Measurements from ENCODE around the gene ARHGAP28.
"Not testable (repeated sequence)": the region's sequence is repeated elsewhere in the genome, so short reads cannot be mapped to it uniquely, and the experiment has no call there.

Gene ARHGAP28

DNA sequence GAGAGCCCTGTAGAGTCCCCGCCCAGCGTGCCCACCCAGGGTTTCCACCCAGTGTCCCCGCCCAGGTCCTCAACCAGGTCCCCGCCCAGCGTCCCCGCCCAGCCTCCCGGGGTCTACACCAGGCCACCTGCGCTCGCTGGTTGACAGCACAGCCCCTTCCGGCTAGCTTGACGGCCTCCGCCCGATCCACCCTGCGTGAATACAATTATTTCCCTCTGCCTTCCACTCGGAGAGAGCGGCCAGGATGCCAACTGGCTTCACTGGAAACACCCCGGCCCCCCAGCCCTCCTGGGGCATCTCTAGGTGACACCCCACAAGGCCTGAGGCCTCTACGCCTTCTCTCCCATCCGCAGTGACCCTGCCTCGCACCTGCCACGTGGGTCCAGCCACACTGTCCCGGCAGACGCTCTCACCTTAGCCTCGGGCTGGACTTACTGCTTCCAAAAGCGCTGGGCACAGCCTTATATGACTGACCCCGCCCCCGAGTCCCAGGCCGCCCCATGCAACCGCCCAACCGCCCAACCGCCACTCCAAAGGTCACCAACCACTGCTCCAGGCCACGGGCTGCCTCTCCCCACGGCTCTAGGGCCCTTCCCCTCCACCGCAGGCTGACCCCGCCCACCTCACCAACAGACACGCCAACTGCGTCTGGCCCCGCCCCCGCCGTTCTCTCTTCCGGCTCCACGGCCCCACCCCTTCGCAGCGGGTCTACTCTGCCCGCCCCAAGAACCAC, 200.0 kb downstream of the ARHGAP28 start:
- DNase-seq (ENCODE audit: low spot score), result no peak

DNA sequence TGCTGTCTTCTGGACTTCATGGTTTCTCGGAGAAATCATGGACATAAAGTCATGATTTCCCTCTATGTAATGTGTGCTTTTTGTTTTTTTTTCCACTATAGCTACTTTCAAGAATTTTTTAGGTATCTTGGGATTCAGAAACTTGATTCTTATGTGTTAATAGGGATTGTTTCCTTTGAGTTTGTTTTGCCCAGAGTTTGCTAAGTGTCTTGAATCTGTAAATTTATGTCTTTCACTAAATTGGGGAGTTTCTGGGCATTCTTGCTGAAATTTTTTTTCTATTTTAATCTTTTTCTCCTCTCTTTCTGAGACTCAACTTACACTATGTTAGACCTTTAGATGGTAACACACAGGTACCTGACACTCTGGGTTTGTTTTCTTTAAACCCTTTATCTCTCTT, 205.3 kb downstream of the ARHGAP28 start:
- no peak for DNase-seq (ENCODE audit: low spot score)

GRCh38 chr18:6938003-6938402, 208.5 kb downstream of the ARHGAP28 start:
- no peak for DNase-seq (ENCODE audit: low spot score)

DNA sequence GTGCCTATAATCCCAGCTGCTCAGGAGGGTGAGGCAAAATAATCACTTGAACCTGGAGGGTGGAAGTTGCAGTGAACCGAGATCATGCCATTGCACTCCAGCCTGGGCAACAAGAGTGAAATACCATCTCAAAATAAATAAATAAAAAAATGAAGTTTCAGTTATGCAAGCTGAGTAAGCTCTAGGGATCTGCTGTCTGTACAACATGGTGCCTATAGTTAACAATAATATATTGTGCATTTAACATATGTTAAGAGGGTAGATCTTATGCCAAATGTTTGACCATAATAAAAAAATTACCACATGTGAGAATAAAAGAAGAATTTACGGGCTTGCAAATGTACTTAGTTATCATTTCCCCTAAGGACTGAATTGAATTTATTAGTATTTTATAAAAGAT, 208.9 kb downstream of the ARHGAP28 start:
- DNase-seq (ENCODE audit: low spot score), result not testable (repeated sequence)

GRCh38 chr18:6939972-6940371, 210.5 kb downstream of the ARHGAP28 start:
- no peak for DNase-seq (ENCODE audit: low spot score)

GRCh38 chr18:6940451-6940850, 210.9 kb downstream of the ARHGAP28 start:
- DNase-seq (ENCODE audit: low spot score), result no peak

DNA sequence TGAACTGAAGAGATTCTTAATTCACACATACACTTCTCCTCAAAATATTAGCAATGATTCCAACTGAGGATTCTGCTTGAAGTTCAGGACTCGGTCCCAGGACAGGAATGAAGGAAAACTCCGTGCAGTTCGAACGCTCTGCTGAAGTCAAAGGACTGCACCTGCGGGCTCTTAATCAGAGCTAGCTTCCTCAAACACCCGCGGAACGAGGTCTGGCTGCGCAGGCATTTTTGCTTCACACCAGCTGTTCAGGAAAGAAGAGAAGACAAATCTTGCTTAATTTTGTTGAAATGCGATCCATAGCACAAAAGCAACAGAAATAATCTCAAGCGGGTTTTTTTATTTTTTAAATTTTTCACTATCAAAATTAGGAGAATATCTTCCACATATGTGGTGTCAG, 212.5 kb downstream of the ARHGAP28 start:
- DNase-seq (ENCODE audit: low spot score), result no peak

- no peak for DNase-seq (ENCODE audit: low spot score)
Measured at GRCh38 chr18:6942742-6943141, 213.2 kb downstream of the ARHGAP28 start.

- no peak for DNase-seq (ENCODE audit: low spot score)
Measured at GRCh38 chr18:6943143-6943542, 213.6 kb downstream of the ARHGAP28 start.

DNA sequence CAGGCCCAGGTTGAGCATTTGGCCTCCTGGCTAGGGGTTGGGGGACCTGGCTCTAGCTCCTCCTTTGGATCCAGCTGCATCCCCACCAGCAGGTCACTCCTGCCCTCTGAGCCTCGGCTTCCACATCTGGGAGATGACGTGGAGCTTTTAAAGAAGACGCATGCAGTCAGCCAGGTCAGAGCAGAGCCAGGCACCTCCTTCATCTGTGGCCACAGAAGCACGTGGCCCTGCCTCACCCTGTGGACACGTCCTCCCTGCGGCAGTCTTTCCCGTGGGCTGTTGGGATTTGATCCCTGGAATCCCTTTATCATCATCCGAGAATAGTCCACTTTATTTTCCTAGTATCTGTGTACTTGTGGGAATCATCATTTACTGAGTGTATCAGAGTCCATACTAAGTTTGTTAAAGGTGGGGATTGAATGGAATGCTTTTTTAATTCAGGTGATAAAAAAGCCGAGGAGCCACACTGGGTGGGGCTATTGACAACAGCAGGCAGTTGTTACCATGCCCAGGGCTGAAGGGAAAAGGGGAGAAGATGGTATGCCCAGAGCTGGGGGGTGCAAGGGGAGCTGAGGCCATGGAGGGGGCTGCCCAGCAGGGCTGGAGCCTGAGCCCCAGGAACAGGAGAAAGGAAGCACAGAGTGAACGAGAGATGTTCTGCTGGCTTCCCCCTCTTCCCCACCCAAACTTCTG, 218.0 kb downstream of the ARHGAP28 start:
- DNase-seq (ENCODE audit: low spot score), result no peak

DNA sequence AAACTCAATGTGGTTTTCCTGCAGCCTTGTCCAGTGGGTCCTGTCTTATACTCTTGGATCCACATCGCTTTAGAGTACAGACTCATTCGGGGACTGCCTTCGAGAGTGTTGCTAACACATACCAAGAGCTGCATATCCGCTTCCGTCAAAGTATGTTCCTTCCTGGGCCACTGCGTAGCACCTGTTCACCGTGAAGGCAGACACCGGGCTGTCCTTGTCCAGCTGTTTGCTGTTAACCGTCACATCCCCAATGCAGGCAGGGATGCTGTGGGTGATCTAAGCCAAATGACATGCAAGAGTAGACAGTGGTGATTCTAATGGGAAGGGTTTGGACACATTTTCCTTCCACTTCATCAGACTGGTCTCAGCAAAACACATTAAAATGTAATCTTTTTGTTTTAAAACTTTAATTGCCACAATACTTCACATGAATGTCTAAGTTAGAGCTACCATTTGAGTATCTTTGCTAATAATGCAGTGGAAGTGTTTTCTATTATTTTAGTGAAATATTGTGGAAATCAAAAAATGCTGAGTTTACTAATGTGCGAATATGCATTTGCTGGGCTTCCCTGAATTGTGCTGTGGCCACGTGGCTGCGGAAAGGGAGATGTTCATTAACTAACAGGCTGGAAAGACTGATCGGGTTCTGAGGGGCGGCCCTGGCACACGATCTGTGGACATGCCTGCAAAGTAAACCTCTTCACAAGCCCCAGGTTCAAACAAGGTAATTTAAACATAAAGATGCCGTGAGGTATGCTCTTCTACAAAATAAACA, 219.0 kb downstream of the ARHGAP28 start:
- no peak for DNase-seq (ENCODE audit: low spot score)

GRCh38 chr18:6949800-6950586, 220.5 kb downstream of the ARHGAP28 start:
- DNase-seq (ENCODE audit: low spot score), result no peak

- no peak for DNase-seq (ENCODE audit: low spot score)
Measured at GRCh38 chr18:6950641-6951040, 221.1 kb downstream of the ARHGAP28 start.

- DNase-seq (ENCODE audit: low spot score), result no peak
Measured at GRCh38 chr18:6951336-6952090, 222.0 kb downstream of the ARHGAP28 start.

DNA sequence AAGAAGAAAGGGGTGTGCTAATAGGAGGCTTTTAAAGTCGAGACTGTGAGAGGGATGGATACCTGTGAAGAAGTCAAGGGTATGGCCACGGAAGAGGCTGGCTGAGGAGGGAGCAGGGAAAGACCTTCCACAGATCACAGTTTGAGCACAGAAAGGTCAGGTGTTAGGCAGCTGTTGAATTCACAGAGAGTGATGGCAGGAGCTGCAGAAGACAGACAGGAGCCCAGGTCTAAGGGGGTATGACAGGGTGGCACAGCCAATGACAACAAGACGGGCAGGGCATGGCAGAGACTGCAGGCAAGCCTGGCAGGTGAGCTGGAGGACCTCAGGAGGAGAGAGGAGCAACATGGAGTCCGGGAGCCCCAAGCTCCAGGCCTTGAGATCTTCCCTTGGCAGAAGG, 225.0 kb downstream of the ARHGAP28 start:
- no peak for DNase-seq (ENCODE audit: low spot score)

DNA sequence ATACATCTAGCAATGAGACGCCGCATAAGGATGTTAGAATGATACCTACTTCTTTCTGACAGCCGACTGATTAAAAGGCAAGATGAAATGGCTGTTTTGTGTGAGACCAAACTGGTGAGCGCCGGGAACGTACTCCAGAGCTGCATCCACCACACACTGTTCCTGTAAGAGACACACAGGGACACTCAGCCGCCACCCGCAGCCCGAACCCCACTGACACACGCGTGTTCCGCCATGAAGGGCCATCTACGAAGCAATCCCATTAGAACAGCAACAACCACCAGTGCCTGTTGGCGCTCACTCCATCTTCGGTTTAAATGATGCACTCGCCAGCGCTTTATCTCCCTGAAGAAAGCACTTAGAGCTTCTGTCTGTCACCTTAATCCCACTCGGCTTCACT, 225.8 kb downstream of the ARHGAP28 start:
- DNase-seq (ENCODE audit: low spot score), result no peak

DNA sequence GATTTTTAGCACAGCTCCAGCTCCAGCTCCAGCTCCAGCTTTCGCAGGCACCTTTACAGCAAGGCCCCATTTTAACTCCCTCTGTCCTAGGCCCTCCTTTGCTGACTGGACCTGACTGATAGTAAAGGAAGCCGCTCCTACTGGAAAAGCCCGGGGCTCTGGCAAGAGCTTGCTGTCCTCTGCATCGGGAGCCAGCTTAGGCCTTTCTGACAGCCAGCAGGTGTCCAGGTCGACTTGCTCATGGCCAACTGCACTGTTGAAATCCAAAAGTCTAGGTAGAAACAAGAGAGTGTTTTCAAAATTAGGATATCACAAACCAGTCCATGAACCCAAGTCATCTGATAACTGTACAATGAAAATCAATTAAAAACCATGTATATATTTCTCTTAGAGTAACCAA, 227.0 kb downstream of the ARHGAP28 start:
- no peak for DNase-seq (ENCODE audit: low spot score)

DNA sequence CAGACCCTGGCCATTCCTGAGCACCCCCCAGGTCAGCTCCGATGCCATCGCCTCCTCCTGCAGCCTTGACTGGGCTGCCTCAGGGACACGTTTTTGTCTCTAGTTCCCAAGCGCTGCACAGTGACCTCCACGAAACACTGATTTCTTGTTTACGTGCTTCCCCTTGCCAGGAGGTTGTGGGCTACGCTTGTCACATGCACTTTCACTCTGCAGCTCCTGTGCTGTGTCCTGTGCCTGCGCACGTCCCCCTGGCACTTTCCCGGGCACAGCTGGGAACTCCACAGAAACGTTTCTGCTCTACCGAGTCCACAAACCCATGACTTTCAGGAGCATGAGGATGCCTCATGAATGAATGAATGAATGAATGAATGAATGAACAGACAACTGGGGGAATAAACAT, 227.5 kb downstream of the ARHGAP28 start:
- no peak for DNase-seq (ENCODE audit: low spot score)

DNA sequence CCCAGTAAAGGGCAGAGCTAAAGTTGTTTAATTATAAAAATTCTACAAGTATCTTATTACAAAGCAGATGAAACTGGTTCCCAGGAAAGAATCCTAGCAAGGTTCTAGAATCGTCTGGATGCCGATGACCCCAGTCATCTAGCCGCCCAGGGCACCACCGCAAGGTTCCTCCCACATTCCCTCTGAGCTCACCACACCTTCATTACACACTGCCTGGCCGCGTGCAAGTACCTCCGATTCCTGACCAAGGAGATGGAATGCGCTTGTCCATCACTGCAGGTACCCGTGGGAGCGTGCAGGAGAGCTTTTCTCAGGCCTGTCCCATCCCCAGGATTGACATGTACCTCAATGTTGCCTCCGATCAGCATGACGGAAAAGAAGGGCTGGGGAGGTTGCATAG, 229.6 kb downstream of the ARHGAP28 start:
- no peak for DNase-seq (ENCODE audit: low spot score)

GRCh38 chr18:6960124-6960523, 230.6 kb downstream of the ARHGAP28 start:
- no peak for DNase-seq (ENCODE audit: low spot score)

DNA sequence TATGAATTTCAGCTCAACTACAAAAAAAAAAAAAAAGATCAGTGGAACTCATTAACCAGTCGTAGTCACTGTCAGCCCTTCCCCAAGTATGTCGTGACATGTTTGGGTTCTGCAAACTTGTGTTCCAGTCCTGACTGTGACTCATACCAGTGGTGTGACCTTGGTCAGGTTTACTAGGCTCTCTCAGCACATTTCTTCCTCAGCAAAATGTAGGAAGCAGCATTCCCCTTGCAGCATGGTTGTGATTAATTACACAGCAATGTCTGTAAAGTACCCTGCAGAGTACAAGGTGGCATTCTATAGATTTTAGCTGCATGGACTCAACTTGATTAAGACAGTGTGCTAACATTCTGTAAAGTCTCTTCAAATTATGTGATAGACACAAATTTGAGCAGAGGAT, 231.1 kb downstream of the ARHGAP28 start:
- no peak for DNase-seq (ENCODE audit: low spot score)

GRCh38 chr18:6961331-6961730, 231.8 kb downstream of the ARHGAP28 start:
- no peak for DNase-seq (ENCODE audit: low spot score)
